NCI-H2081 (cell line): Measurements from ENCODE around the gene TUT1.
"Not testable (repeated sequence)": the region's sequence is repeated elsewhere in the genome, so short reads cannot be mapped to it uniquely, and the experiment has no call there.

Experiments used
- DNase-seq, 2 experiments: peaks; one replicate each; lab custom pipeline; 2025; lab: John Stamatoyannopoulos, UW

TUT1 gene

DNA sequence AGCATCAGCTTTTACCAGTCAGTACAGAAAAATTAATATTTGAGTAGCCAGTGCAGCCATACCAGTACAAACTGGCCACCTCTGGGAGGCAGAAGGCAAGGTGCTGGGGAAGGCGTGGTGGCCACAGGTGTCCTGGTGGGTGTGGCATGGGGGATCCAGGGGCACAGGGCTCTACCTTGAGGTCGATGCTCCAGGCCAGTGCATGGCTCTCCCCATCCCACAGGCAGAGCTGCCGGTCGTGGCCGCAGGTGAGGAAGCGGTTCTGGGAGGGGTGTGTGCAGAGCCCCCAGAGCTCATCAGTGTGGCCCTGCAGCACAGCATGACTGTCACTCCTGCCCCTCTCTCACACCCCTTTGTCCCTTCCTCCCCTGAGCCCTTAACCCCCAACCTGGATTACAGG lies 14.1 kb upstream of the TUT1 start:
- DNase-seq, result no peak

DNA sequence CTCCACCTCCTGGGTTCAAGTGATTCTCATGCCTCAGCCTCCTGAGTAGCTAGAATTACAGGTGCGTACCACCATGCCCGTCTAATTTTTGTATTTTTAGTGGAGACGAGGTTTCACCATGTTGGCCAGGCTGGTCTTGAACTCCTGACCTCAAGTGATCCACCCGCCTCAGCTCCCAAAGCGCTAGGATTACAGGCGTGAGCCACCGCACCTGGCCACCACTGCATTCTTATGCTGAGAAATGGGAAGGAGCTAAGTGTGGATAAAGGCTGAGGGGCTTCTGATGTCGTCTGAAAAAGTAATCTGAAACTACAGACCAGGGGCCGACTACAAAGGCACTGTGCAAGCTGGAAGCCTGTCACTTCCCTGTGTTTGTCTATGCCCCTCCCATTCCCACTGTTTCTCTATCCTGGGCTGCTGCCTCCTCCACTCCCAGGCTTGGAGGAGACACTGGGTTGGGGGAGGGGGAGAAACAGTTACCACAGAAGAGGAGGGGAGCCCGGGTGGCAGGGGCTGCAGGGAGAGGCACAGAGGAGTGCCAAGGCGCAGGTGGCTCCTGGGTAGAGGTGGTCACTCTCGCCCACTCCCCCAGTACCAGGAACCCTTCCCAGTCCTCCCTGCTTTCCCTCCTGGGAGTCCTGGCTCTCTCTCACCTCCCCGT lies 13.3 kb upstream of the TUT1 start:
- DNase-seq, result no peak

DNA sequence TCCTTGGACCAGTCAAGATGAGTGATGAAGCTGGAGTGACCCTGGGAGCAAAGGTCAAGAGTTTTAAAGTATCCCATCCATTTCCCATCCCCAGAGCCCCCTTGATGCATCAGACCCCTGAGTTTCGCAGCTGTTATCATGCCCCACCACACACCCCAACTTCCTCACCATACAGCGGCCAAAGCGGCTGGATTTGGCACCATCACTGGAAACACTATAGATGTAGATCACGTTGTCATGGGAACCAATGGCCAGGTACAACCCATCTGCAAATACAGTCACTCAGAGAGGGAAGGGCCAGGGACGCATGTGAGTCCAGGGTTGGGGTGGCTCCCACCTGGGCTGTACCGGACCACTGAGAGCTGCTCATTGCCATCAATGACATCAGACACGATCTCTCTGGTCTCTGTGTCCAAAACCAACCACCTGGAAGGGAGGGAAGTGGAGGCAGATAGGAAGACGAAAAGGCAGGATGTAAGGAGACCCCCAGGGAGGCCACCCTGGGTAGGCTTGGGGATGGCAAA lies 12.5 kb upstream of the TUT1 start:
- peak; percentile 6 to 19 for DNase-seq

DNA sequence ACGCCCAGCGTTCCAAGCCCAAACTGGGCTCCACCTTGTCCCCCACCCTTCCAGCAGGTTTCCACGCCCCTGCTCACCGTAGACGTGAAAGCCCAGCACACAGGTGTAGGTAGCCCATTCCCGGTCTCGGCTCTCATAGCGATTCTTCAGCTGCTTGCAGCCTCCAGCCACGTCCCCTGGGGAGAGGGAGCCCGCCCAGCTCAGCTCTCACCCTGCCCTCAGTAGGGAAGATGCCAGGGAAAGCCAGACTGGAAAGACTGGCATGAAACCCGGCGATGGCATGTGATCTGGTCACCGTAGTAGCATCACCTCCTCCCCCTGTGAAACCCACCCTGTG lies 11.7 kb upstream of the TUT1 start:
- DNase-seq, result no peak

DNA sequence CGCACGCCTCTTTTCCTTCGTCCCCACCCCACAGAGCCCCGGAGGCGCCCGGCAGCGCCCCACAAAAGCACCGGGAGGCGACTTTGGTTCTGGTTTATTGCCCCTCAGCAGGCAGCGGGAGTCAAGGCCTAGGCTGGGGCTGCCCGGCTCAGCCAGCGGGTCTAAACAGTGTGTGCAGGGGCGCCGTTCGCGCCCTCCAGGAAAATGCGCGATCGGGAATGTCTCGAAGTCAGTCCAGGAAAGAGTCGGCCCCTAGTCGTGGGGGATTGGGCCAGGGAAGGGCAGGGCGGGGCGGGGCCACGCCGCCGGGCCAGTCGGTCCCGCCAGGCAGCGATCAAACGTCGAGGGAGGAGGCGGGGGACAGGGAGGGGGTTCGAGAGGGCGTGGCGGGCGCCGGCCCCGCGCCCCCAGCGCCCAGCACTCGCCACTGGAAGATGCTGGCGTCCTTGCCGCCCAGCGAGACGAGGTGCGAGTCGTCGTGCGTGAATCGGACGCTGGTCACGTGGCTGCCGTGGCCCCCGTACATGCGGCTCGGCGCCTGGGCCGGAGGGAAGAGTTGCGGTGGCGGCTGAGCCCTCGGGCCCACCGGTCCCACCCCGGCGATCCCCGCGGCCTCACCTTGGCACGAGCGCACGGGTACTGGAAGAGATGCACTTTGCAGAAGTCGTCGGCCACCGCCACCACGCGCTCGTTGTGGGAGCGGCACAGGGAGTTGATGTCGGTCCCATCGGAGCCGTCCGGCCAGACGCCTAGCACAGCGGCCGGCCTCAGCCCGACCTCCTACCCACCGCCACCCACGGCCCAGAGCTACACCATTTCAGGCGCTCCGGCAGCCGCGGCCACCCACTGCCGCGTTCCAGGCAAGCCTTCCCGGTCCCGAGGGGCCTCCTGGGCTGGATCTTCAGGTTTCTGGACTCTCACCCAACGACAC lies 11.1 kb upstream of the TUT1 start:
- DNase-seq, result peak; percentile 56 to 71

DNA sequence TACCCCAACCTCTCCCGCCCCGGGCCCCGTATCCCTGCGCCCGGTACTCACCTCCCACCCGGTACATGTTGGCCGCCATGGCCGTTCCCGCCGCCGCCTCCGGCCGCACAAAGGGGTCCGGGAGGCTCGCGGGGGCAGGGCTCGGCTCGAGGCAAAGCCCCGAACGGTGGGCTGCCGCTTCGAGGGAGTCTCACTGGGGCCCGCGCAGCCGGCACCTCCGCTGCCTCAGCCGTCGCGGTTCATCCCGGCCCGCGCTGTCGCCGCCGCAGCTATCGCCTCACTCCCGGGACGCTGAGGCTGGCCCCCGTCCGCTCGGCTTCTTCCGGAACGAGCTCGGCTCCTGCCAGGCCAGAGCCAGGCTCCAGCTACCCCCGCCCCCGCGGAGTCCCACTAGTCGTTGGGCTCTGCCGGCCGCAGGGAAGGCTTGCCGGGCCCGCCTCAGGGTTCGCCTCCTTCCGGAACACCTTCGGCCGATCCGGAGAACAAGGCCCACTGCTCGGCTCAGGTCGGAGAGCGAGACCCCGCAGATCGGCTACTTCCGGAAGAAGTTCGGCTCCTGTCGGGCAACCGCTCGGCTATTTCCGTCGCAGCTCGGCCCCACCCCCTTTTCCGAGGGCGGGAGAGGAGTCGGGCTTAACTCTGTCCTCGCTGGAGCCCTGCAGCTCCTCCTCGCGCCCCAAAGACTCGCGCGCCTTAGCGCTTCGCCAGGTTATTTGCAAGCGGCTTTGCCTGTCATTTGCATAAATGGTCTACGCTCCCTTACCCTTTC lies 10.2 kb upstream of the TUT1 start, which contains the start of gene MTA2:
Gene MTA2 (minus strand): TSS at position 494 of the 769 bp plus-strand sequence. CDS start 415 bp downstream, at position 79.
- peak; percentile 97 to 99 for DNase-seq

DNA sequence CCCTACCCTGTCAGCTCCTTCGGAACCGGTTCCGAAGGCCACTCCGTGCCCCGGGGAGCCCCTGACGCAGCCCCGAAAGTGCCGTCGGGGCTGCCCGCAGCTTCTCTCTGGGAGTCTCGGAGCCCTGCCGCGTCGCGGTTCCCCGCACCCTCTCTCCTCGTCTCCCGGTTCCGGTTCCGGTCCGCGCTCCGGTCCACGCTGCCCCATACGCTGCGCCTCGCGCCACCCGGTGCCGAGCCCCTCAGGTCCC lies 9.7 kb upstream of the TUT1 start:
- DNase-seq, result no peak

DNA sequence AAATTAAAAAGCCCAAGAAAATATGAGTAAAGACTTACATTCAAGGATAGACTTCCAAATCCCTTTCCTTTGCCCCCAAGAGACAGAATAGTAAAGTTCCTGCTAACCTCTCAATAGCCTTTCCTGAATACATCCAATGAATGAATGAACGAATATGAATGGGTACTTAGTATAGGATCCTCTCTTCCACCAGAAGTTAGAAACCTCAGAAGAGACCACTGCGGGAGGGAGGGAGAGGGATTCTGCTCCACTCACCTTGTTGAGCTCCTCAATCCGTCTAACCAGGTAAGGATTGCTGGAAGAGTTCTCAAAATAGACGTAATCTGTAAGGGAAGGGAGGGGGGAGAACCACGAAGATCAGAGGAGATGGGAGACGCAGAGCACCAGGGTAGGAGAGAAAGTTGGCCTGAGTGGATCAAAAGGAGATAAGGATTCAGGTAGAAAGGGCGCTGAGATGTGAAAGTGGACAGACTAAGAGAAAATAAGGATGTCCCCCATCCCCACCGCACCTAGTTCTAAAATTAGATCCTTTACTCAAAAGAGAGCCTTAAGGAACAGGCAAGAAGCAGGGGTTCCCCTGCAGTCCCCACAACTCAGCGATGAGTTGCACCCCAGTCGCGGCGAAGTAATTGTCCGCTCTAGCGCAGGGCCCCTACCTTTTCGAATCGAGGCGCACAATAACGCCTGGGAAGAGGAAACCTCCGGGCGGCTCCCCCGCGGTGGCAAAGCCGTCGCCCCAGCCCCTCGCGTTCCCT lies 9.2 kb upstream of the TUT1 start:
- no peak for DNase-seq

DNA sequence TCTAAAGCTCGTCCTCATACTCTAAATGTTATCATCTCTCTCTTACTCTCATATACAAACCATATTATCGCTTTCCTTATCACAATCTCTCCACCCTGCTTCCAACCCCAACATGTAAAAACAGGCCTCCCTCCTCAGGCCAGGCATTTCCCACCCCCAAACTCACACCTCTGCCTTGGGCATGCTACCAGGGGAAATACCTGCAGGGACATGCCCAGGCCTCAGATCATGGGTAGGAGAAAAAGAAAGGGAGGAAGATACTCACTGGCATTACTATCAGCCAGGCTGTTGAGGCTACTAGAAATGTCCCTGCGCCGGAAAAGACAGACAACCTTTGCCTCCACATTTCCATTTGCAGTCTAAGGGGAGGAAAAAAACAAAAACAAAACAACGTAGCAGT lies 8.6 kb upstream of the TUT1 start:
- DNase-seq, result no peak

DNA sequence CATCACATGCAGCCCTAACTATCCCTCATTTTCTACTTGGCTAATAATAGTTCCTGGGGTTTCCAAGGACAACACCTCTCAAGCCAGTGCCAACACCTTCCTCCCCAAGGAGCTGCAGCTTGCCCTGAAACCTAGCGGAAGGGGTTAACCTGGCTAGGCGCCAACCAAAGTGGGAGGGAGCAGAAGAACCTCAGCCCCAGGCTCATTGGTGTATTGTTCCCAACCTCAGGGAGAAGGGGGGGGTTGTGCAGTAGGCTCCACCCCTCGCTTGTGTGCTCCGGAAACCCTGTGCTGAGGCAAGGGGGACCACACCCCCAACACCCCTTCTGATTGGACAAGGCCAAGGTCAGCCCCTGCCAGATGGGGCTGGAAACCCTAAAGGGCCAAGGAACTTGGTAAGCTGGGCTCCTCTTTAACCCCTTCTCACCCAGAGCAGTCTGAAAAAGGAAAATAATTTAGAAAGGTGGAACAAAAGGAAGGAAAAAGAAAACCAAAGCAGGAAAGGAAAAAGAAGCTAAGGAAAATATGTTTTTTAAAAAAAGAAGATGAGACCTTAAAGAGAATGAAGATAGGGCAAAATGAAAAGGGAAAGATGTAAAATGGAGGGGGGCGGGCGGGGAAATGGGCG lies 7.9 kb upstream of the TUT1 start:
- peak; percentile 84 to 91 for DNase-seq

DNA sequence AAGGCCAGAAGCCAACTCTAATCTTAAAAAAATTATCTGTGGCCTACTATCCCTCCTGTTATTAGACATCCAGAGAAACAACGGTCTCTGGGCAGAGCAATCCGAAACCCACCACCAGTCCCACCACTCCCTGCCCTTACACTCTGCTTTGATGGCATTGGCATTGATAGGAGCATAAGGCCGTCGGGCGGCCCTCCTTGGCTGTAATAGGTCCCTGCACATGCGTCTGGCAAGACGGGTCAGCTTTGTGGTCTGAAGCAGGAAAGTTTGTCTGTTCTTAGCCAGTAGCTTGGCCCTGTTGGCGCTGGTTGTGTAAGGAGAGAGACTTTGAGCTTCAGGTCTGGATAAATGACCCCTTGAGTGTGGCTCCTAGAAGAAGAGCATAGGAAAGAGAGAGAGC lies 3.8 kb upstream of the TUT1 start:
- DNase-seq, result no peak

DNA sequence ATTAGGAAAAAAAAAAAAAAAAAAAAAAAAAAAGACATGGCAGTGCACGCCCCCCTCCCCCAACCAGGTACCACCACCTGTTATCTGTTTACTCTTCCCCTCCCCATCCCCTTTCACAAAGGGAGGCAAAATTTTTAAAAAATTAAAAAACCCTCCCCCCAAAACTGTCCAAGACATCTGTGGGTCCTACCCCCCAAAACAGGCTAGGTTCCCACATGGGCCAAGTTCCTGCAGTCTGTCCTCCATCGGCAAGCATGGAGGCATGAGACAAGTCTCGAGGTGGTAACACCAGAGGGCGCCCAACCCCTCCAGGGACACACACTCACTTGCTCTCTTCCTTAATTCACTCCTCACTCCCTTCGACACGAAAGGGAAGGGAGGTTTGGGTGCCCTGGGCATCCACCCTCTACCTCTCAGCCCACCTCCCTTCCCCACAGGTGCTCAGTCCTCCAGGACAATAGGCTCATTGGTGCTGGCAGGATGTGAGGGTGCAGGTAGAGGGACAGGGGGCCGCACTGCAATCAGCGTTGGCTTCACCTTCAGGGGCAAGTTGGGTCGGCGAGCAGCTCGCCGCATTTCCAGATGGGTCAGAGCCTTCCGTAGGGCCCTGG lies 2.2 kb upstream of the TUT1 start:
- DNase-seq, result peak; percentile 29 to 45

DNA sequence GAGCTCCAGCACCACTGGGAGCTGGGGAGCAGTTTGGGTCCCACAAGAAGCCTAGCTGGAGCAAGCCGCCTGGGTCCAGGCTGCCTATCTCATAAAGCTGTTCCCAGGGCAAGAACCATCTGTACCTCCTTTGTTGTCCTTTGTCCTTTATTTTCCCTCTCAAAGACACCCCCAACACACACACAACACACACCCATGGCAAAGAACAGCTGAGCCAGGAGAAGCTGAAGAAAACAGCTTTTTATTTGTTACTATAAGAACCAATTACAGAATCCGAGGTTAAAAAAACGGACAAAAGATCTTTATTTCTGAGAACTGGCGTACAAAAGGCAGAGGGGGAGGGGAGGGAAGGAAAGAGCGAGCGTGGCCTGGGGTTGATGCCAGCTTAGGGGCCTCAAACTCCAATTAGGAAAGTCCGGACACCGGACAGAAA lies 1.7 kb upstream of the TUT1 start:
- DNase-seq, result no peak

DNA sequence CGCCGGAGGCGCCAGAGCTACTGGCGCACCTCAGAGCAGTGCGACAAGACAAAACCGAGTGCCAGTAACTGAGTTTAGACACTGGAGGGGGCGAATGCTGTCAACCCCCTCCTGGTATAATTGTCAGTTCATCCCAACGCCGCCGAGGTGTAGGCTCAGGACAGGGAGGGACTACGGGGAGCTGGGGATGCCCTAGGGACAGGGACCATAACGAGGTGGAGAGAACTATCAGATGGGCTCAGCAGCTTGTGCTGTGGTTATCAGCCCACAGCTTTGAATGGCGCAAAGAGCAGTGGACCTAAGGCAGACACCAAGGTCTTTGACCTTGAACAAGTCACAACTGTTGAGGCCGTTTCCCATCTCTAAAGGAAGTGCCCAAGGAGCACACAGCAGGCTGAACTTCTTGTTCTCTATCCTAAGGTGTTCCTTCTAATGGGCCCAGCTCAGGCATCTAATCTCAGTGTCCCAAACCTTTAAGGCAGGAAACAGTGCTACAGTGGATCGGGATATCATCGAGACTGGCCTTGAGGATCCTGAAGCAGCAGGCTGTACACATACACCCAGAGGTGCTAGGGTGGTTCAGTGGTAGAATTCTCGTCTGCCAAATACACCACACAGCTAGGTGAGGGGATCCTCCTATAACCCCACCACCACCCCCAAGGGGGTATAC lies 958 bp upstream of the TUT1 start:
- DNase-seq, result no peak

DNA sequence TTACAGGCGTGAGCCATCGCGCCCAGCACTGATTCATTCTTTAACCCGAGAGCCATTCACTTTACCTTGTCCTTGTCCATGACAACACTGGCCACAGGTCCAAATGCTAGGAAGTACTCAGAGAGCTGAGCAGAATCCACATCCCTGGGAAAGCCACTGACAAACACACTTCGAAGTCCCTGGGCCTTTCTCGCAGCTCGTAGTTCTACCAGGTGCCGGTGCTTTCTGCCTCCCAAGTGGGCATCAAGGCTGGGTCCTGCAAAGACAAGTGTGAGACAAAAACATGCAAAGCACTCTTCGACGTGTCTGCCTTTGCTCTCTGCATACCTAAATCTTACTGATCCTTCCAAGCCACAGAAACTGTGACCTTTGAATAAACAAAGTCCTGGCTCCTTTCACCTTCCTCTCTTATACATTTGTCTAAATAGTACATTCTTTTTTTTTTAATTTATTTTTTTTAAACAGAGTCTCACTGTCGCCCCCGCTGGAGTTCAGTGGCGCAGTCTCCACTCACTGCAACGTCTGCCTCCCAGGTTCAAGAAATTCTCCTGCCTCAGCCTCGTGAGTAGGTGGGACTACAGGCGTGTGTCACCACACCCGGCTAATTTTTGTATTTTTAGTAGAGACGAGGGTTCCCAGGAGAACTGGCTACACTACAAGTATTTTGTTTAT lies 2.2 kb downstream of the TUT1 start:
- DNase-seq, result no peak

DNA sequence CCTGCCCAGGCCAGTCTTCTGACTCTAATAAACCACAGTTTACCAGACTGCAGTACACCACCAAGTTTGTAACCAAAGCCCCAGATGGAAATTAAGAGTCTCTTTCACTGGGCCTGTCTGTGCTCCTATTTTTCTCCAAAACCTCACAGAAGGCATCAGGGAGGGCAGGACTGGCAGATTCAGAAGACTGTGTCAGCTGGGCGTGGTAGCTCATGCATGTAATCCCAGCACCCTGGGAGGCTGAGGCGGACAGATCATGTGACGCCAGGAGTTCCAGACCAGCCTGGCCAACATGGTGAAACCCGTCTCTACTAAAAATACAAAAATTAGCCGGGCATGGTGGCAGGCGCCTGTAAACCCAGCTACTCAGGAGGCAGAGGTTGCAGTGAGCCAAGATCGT lies 6.0 kb downstream of the TUT1 start:
- DNase-seq, result not testable (repeated sequence)

DNA sequence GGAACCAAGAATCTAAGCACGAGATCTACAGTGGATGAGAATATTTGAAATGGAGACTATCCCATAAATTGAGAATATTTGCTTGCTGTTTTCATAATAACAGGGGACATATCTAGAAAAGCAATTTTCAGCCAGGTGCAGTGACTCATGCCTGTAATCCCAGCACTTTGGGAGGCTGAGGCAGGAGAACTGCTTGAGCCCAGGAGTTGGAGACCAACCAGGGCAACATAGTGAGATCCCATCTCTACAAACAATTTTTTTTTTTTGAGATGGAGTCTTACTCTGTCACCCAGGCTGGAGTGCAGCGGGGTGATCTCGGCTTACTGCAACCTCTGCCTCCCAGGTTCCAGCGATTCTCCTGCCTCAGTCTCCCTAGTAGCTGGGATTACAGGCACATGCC lies 9.6 kb downstream of the TUT1 start:
- not testable (repeated sequence) for DNase-seq

DNA sequence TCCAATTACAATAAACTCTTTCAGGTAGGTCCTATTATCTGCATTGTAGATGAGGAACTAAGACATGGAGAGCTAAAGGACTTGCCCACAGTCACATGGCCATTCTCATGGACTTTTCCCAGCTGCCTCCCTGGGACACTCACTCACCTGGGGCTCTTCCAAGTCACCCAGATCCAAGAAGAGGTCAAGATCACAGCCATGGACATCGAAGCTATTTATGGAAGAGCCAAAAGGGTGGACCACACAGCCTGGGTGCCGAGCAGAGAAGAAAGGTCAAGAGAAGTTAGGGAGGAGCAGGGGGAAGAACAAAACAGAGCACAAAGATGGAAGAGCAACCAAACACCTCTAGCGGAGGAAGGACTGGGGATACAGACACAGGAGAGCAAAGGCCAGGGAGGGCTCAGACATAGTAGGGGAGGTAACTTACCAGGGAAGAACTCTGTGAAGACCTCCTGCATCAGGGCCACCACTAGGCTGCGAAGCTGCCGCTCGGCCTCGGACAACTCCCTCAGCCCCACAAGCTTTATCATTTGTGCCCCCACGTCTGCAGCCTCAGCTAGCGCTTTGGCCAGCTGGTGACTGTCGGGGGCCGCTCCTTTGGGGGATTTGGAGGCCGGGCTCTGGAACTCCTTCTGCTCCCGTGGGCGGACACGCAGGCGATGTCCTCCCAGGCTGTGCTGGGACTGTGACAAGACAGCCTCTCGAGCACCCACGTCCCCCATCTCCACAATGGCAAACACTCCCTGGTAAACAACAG lies 10.2 kb downstream of the TUT1 start:
- DNase-seq, result no peak

DNA sequence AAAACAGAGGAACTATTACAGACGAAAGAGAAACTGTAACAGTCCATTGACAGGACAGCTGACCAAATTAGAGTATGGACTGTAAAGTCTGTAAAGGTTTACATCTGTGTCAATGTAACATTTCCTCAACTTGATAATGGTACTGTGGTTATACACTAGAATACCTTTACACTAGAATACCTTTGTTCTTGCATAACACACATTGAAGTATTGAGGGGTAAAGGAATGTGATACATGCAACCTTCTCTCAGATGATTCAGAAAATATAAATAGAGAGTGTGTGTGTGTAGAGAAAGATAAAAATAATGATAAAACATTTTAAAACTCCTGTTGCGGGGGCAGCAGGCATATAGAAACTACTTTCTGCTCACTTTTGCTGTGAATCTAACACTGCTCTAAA lies 12.1 kb downstream of the TUT1 start:
- DNase-seq, result no peak
